Brain pericyte (primary cell): ENCODE results near the gene HTD2.

Source experiments
- DNase-seq: peaks from one replicate; pipeline ENCODE4 v3.0.0-alpha.2; 2012; ENCODE audit warnings: low read depth, low spot score

The HTD2 gene

DNA sequence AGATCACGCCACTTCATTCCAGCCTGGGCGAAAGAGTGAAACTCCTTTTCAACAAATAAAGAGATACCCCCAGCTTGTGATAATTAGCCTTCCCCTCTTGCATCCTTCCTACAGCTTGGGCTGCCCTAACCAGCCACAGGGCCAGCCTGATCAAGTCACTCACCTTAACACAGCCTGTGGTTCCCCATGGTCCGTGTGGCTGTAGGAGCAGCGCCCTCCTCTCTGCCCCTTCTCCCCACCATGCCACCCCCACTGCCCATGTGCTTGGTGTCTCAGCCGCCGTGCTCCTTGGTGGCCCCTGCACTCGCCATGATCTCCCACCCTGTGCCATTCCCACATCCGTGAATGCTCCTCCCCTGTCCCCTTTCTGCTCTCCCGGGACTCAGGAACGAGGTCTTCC, 13.5 kb upstream of the HTD2 start:
- DNase-seq: no peak

DNA sequence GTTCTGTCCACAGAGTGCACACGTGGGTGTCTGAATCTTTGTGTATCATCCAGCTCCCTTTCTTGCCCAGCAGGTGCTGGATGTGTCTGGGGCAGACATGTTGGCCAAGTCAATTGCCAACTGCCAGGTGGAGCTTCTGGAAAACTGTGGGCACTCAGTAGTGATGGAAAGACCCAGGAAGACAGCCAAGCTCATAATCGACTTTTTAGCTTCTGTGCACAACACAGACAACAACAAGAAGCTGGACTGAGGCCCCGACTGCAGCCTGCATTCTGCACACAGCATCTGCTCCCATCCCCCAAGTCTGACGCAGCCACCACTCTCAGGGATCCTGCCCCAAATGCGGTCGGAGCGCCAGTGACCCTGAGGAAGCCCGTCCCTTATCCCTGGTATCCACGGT, 12.8 kb upstream of the HTD2 start:
- no peak for DNase-seq

DNA sequence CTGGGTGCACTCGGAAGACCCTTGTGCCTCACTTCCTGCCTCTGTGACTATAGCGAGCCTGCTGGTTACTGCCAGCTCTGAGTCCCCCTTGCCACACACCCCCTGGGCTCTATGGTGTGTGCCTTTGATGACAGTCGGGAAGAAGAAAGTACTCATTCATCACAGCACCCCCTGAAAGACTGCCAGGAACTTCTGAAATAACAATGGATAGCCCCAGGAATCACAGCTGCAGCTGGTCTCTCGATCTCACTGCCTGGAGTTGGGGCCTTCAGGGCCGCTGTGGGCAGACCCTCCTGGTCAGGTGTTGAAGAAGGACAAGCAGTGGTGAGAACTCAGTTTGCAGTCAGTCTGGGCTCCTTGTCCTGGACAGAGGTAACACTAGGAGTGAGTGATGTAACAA, 10.1 kb upstream of the HTD2 start:
- DNase-seq: no peak

DNA sequence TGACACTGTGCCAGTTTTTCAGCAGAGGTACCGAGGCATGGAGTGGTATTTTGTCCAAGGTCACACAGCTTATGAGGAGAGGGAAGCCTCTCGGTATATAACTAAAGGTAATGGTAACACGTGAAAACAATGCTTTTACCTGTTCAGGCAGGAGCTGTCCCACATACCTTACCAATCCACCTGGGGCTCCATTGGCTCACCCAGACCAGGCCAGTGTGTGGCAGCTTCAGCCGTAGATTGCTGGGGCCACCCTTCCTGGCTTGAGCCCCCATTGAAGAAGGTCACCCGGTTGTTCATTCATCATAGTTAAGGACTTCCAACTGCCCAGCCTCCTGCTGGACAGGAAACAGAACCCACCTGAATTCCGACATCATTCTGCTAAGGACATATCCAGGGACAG, 9.5 kb upstream of the HTD2 start:
- DNase-seq: no peak

DNA sequence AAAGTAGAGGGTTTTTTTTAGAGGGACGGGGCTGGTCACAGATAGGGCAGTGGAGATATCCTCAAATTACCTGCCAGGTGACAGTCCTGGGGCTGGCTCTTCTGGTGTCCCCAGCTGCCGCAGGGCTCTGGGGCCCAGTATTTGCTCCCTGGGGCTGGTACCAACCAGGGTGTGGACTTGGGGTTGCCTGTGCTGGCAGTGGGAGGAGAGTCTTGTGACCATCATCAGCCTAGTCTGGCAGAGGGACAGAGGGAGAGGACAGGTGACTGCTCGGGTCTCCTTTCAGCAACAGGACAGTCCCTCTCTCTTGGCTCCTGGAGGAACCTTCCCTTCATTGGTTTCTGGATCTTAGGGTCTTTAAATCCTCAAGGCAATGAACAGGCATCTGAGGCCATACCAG, 8.1 kb upstream of the HTD2 start:
- no peak for DNase-seq

GRCh38 chr3:58299075-58299474, 7.2 kb upstream of the HTD2 start:
- DNase-seq: no peak

DNA sequence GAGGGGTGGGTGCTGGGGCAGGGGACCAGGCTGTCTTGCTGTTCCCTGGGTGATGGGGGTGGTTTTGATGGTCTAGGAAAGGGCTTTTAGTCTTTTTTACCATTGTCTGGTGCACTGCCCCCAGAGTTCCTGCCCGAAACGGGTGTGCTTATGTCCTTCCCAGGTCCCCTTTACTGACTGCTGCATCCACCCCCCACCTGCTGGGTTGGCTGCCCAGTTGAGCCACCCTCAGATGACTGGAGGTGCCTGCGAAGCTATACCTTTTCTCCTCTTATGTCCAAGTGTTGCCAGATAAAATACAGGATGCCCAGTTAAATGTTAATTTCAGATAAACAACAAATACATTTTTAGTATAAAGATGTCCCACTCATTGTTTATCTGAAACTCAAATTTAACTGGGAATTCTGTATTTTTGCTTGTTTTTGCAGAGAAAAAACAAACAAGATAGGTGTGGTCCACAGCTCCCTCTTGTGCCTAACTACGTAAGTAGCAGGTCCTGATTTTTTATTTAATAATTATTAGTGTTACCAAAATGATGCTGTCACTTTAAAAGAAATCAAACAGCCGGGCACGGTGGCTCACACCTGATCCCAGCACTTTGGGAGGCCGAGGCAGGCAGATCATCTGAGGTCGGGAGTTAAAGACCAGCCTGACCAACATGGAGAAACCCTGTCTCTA, 6.3 kb upstream of the HTD2 start:
- no peak for DNase-seq

GRCh38 chr3:58307639-58308215, 1.4 kb downstream of the HTD2 start:
- no peak for DNase-seq

DNA sequence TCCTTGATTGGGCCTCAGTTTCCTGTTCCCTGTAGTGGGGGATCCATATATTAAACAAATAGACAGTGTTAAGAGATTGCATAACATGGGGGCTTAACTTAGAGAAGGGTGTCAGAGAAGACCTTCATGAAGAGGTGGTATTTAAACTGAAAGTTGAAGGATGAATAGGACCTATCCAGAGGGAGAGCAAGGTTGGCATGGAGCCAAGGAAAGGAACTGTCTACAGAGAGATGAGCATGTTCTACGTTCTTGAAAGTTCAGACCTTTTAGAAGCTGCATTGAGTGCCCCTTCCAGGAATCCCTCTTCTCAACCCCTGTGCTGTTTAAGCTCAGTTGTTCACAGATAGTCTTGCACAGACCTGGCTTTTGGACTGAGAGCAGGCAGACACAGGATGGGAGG, 2.4 kb downstream of the HTD2 start:
- DNase-seq: no peak

DNA sequence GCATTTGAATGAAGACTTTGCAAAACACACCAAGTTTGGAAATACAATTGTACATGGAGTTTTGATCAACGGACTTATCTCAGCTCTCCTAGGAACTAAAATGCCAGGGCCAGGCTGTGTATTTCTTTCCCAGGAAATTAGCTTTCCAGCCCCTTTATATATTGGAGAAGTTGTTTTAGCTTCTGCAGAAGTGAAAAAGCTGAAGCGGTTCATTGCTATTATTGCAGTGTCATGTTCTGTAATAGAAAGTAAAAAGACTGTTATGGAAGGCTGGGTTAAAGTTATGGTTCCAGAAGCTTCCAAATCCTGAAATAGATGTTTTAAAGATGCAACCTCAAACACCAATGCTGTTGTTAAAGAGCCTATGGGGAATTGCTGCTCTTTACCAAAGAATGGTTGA, 11.5 kb downstream of the HTD2 start:
- DNase-seq: no peak

- DNase-seq: no peak
These were observed 15.5 kb downstream of the HTD2 start for GRCh38 chr3:58321791-58322190.

DNA sequence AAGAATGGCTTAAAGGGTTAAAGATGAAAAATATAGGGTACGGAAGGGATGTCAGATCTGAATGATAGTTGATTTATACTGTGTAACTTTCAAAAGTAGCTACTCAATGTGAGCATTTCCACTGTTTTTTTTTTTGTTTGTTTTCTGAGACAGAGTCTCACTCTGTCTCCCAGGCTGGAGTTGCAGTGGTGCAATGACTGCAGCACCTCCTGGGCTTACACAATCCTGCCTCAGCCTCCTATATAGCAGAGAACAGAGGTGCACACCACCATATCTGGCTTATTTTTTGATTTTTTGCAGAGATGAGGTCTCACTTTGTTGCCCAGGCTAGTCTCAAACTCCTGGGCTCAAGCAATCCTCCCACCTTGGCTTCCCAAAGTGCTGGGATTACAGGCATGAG, 16.5 kb downstream of the HTD2 start:
- no peak for DNase-seq

GRCh38 chr3:58323529-58324390, 17.4 kb downstream of the HTD2 start:
- DNase-seq: no peak

GRCh38 chr3:58324391-58325390, 18.4 kb downstream of the HTD2 start:
- no peak for DNase-seq

DNA sequence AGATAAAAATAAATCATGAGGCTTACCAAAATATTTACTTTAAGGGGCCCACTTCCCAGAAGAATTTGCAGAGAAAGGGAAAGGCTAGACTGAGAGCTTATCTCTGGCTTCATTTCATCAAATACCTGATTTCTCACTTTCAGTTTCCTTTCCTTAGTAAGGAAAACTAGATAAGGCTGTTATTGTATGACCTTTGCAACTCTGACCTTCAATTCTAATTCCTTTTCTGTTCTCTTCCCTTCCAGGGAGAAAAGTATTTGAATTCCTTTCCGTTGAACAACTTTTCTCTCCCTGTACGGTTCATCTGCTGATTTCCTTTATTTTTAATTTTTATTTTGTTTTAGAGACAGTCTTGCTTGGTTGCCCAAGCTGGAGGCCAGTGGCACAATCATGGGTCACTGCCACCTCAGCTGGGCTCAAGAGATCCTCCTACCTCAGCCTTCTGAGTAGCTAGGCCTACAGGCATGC, 19.2 kb downstream of the HTD2 start:
- DNase-seq: no peak

- no peak for DNase-seq
These were observed 20.1 kb downstream of the HTD2 start for GRCh38 chr3:58326267-58326900.

- DNase-seq: no peak
These were observed 23.0 kb downstream of the HTD2 start for GRCh38 chr3:58329150-58329921.

DNA sequence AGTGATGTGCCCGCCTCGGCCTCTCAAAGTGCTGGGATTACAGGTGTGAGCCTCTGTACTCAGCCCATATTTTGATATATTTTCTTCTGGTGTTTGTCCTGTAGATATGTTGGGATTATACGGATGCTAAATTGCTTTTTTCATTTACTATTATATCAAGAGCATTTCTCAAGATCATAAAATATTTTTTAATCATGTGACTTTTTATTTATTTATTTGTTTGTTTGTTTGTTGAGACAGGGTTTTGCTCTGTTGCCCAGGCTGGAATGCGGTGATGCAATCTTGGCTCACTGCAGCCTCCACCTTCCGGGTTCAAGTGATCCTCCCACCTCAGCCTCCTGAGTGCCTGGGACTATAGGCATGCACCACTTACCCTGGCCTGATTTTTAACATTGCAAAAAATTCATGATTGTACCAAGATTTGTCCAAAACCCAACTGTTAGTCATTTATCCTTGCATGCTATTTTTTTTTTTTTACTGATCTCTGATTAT, 23.6 kb downstream of the HTD2 start:
- DNase-seq: no peak

GRCh38 chr3:58331593-58332152, 25.4 kb downstream of the HTD2 start:
- no peak for DNase-seq
